Peyer's patch (tissue), 4 donors: ENCODE results near the gene TMEM14A. TPM values are rescaled to one million over a fixed set of nuclear protein-coding genes. Genes with fewer than 3 reads are reported as not detected.
A peak's percentile ranks its signal among the peaks of the same experiment; 100 is the strongest.

Experiments
- DNase-seq, 3 donors: peaks; one replicate each; pipeline ENCODE4 v3.0.0-alpha.2; 2017 to 2019
- H3K27ac ChIP-seq, 4 donors: fragments of 200-600 bp; sonication (generic); one replicate each; pipeline ENCODE4 v1.5.1; 2016 to 2019
- H3K27me3 ChIP-seq, 2 donors: fragments of 200-600 bp; sonication (generic); one replicate each; pipeline ENCODE4 v1.5.1; 2019
- H3K36me3 ChIP-seq, 3 donors: fragments of 200-600 bp; sonication (generic); one replicate each; pipeline ENCODE4 v1.5.1; 2016 to 2019
- H3K4me1 ChIP-seq, 4 donors: fragments of 200-600 bp; sonication (generic); one replicate each; pipeline ENCODE4 v1.5.1; 2016 to 2019
- H3K4me3 ChIP-seq, 4 donors: fragments of 200-600 bp; sonication (generic); 1 replicate in 3 of 4; 2 replicates in 1 of 4; pipeline ENCODE4 v1.5.1; 2016 to 2019; ENCODE audit warnings: mild to moderate bottlenecking in 1 of 4
- H3K9me3 ChIP-seq, 4 donors: fragments of 200-600 bp; sonication (generic); one replicate each; pipeline ENCODE4 v1.5.1; 2016 to 2019; ENCODE audit warnings: mild to moderate bottlenecking in 1 of 4
- POLR2A ChIP-seq, 2 donors: fragments of 450-650 bp; IDR thresholded peaks; one replicate each; pipeline ENCODE4 v1.5.1; 2017; ENCODE audit warnings: antibody characterized with exemption in 2 of 2, mild to moderate bottlenecking in 2 of 2, moderate library complexity in 2 of 2
- total RNA-seq, 4 donors: library from RNA; depleted of rRNA; stranded (reverse); fragments of >200 nt; gene quantifications; one replicate each; pipeline ENCODE4 v1.1.0, GENCODE V29; 2016
- TF ChIP-seq, protein P1 (sequence below), 6 experiments: fragments of 450-650 bp in 4 of 6; fragments of 200-600 bp in 2 of 6; sonication (generic) in 1 of 6; IDR thresholded peaks; one replicate each; pipeline ENCODE4 v1.5.1; 2017 to 2019; ENCODE audit warnings: antibody characterized with exemption in 6 of 6, mild to moderate bottlenecking in 3 of 6, moderate library complexity in 1 of 6

TMEM14A gene, protein sequence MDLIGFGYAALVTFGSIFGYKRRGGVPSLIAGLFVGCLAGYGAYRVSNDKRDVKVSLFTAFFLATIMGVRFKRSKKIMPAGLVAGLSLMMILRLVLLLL
- total RNA-seq, result 10 to 100 TPM; 12.4 to 56.0 (median 25.3) TPM

GRCh38 chr6:52670502-52671409 is at the start of gene TMEM14A:
TSS of gene TMEM14A (plus strand) at chr6:52671113. CDS start at chr6:52677103, 5,990 bp downstream.
- H3K9me3 ChIP-seq, result no peaks in the 10 kb centered on the region
- no peaks in the 10 kb centered on the region for H3K36me3 ChIP-seq
- peak within 1 kb of the TSS; percentile 44 to 70 (median 60) for H3K4me3 ChIP-seq
- peak; percentile 87 to 97 (median 97) for DNase-seq
- H3K4me1 ChIP-seq, result peaks cover 0 to 27% (median 6%) of the 10 kb centered on the region in 4 donors
- no peaks in the 10 kb centered on the region for H3K27me3 ChIP-seq
- H3K27ac ChIP-seq, result peak within 1 kb of the TSS; percentile 22 to 81 (median 45)
- TF ChIP-seq POLR2A (IDR thresholded peaks at IDR 0.05), result peak; percentile 87 to 88
- TF ChIP-seq, protein P1, sequence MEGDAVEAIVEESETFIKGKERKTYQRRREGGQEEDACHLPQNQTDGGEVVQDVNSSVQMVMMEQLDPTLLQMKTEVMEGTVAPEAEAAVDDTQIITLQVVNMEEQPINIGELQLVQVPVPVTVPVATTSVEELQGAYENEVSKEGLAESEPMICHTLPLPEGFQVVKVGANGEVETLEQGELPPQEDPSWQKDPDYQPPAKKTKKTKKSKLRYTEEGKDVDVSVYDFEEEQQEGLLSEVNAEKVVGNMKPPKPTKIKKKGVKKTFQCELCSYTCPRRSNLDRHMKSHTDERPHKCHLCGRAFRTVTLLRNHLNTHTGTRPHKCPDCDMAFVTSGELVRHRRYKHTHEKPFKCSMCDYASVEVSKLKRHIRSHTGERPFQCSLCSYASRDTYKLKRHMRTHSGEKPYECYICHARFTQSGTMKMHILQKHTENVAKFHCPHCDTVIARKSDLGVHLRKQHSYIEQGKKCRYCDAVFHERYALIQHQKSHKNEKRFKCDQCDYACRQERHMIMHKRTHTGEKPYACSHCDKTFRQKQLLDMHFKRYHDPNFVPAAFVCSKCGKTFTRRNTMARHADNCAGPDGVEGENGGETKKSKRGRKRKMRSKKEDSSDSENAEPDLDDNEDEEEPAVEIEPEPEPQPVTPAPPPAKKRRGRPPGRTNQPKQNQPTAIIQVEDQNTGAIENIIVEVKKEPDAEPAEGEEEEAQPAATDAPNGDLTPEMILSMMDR (IDR thresholded peaks at IDR 0.05), result peak in 2 of 6 experiments; percentile 2 to 39

GRCh38 chr6:52621631-52622030 is 49.3 kb upstream of the TMEM14A start:
- Histone ChIP-seq H3K27me3 (no peaks in the 10 kb centered on the region), H3K4me3 (no peak overlapping the region), H3K36me3 (no peaks in the 10 kb centered on the region), H3K9me3 (no peaks in the 10 kb centered on the region), H3K27ac (no peak overlapping the region), H3K4me1 (no peaks in the 10 kb centered on the region)
- no peak for DNase-seq
- TF ChIP-seq, protein P1 (IDR thresholded peaks at IDR 0.05), result no peak
- TF ChIP-seq POLR2A (IDR thresholded peaks at IDR 0.05), result no peak

GRCh38 chr6:52622810-52623209 is 48.1 kb upstream of the TMEM14A start:
- no peaks in the 10 kb centered on the region for H3K4me1 ChIP-seq
- no peaks in the 10 kb centered on the region for H3K27me3 ChIP-seq
- H3K36me3 ChIP-seq, result no peaks in the 10 kb centered on the region
- TF ChIP-seq POLR2A (IDR thresholded peaks at IDR 0.05), result no peak
- TF ChIP-seq, protein P1 (IDR thresholded peaks at IDR 0.05), result no peak
- DNase-seq, result no peak
- no peak overlapping the region for H3K27ac ChIP-seq
- H3K4me3 ChIP-seq, result no peak overlapping the region
- no peaks in the 10 kb centered on the region for H3K9me3 ChIP-seq

DNA sequence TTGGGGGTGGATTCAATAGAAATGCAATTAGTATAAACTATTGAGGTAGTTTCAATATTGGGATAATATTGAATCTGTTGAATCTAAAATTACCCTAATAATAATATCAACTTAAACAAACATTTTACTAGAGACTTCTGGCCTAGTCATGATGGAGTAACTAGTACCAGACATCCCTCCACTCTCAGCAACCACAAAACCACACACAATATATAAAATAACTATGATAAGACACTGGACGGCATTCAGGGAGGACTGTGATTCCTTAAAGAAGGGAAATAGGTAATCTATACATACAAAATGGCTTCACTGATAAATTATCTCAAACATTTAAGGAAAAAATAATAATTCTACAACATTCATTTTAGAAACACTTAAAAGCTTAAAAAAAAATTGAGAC is 38.9 kb upstream of the TMEM14A start:
- Histone ChIP-seq H3K36me3 (no peaks in the 10 kb centered on the region), H3K4me1 (no peaks in the 10 kb centered on the region), H3K27ac (no peak overlapping the region), H3K9me3 (no peaks in the 10 kb centered on the region), H3K27me3 (no peaks in the 10 kb centered on the region), H3K4me3 (no peak overlapping the region)
- TF ChIP-seq, protein P1 (IDR thresholded peaks at IDR 0.05), result no peak
- TF ChIP-seq POLR2A (IDR thresholded peaks at IDR 0.05), result no peak
- no peak for DNase-seq

GRCh38 chr6:52634211-52634610 is 36.7 kb upstream of the TMEM14A start:
- TF ChIP-seq POLR2A (IDR thresholded peaks at IDR 0.05), result no peak
- TF ChIP-seq, protein P1 (IDR thresholded peaks at IDR 0.05), result no peak
- H3K36me3 ChIP-seq, result no peaks in the 10 kb centered on the region
- H3K27me3 ChIP-seq, result no peaks in the 10 kb centered on the region
- no peaks in the 10 kb centered on the region for H3K4me1 ChIP-seq
- no peak for DNase-seq
- no peaks in the 10 kb centered on the region for H3K9me3 ChIP-seq
- H3K27ac ChIP-seq, result no peak overlapping the region
- no peak overlapping the region for H3K4me3 ChIP-seq
